Small intestine (tissue), 7 donors: Measurements from ENCODE around the gene WDR70. TPM values are rescaled to one million over a fixed set of nuclear protein-coding genes. Genes with fewer than 3 reads are reported as not detected.

Source experiments
- DNase-seq, 2 donors: peaks; one replicate each; pipeline versions ENCODE4 v3.0.0 to v3.0.0-alpha.2; 2013
- FAIRE-seq: peaks from 2 replicates; lab custom pipeline; 2012; peaks lifted over from hg19 to GRCh38; lab: Jason Lieb, UNC
- H3K27ac ChIP-seq, 3 donors: one replicate each; pipeline ENCODE4 v1.5.1; 2013; ENCODE audit warnings: low read length in 2 of 3, mild to moderate bottlenecking in 2 of 3, control low read depth in 1 of 3, inconsistent platforms in 1 of 3, low read depth in 1 of 3, moderate library complexity in 1 of 3
- H3K27me3 ChIP-seq, 3 donors: one replicate each; pipeline ENCODE4 v1.6.1; 2013; ENCODE audit warnings: low read length in 3 of 3, inconsistent platforms in 1 of 3; ENCODE audit not compliant: control insufficient read depth in 3 of 3, insufficient read depth in 3 of 3
- H3K36me3 ChIP-seq, 3 donors: one replicate each; pipeline ENCODE4 v1.6.1; 2013; ENCODE audit warnings: low read length in 3 of 3, inconsistent platforms in 1 of 3, low read depth in 1 of 3, mild to moderate bottlenecking in 1 of 3, moderate library complexity in 1 of 3; ENCODE audit not compliant: control insufficient read depth in 3 of 3, insufficient read depth in 2 of 3
- H3K4me1 ChIP-seq, 3 donors: one replicate each; pipeline ENCODE4 v1.6.1; 2013; ENCODE audit warnings: low read length in 2 of 3, inconsistent platforms in 1 of 3, low read depth in 1 of 3, mild to moderate bottlenecking in 1 of 3, moderate library complexity in 1 of 3; ENCODE audit not compliant: control insufficient read depth in 3 of 3, insufficient read depth in 2 of 3
- H3K4me3 ChIP-seq, 3 donors: one replicate each; pipeline ENCODE4 v1.5.1; 2013; ENCODE audit warnings: low read length in 3 of 3, control low read depth in 1 of 3, inconsistent platforms in 1 of 3, low read depth in 1 of 3, mild to moderate bottlenecking in 1 of 3, moderate library complexity in 1 of 3
- H3K9me3 ChIP-seq, 2 donors: one replicate each; pipeline ENCODE4 v1.6.1; 2013; ENCODE audit warnings: low read depth in 1 of 2, low read length in 1 of 2; ENCODE audit not compliant: control insufficient read depth in 2 of 2, insufficient read depth in 1 of 2
- WGBS, 3 donors: extraction: QIAGEN DNeasy Blood & Tissue Kit; methylation state at CpG; one replicate each; pipeline ENCODE4 v1.1.7; 2013; 5-methylcytosine and 5-hydroxymethylcytosine counted together
- polyA plus RNA-seq, 4 donors: library from polyadenylated mRNA; stranded (reverse) in 3 of 4; unstranded in 1 of 4; fragments of 200-250 nt in 3 of 4; fragments of 120-200 nt in 1 of 4; gene quantifications; one replicate each; pipeline versions ENCODE4 v1.2.1 to v1.2.3, GENCODE V29; 2013
- donor health status: healthy with polysubstance abuse.
- donor health status: control.
- donor health status: control.
- donor health status: Bipolar disorder and iron deficiency.
- donor health status: healthy.

The WDR70 gene
- polyA plus RNA-seq, 4 donors, result 13.2 to 24.6 (median 15.8) TPM

DNA sequence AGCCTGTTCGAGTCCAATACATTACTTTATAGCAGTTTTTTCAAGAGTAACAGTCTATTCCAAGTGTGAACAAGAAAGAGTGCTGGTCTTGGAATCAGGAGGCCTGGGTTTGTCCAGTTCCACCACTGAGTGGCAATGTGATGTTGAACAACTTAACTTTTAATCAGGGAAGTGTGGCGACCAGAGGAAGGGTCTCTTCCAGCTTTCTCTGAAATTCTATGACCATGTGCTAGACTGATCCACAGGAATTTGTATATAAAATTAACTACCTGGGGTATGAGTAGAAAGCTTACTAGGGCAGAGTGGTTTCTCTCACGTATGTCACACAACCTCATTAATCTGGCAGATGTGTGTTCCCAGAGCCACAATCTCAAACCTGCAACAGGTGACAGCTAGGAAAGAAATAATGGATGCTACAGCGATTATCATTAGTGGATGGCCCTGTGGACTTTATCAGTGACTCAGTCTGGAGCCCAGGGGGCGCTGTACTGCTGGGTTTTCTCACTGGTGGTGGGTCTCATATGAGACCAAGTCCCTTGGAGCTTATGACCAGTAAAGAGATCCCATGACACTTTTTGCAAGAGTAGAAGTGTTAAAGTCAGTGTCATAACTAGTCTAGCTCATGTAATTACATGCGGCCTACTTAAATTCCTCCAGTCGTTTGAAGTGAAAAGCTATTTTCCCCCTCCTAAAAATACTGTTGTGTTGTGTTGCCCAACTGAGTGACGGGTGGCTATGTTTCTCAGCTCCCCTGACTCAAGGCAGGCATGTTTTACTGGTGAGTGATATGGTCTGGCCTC lies 344.2 kb downstream of the WDR70 start:
- no peaks in the 10 kb centered on the region for H3K9me3 ChIP-seq
- WGBS, 3 donors, result 83 to 89% (median 87%) methylated on average over 8 of the region's 8 CpGs
- H3K27ac ChIP-seq, result no peak overlapping the region
- no peak for FAIRE-seq
- no peak overlapping the region for H3K4me3 ChIP-seq
- H3K36me3 ChIP-seq, result peaks cover 0 to 9% (median 5%) of the 10 kb centered on the region in 3 donors
- no peak for DNase-seq
- no peaks in the 10 kb centered on the region for H3K27me3 ChIP-seq
- H3K4me1 ChIP-seq, result peaks cover 0 to 7% (median under 1%) of the 10 kb centered on the region in 3 donors

- no peak overlapping the region for H3K4me3 ChIP-seq
- H3K9me3 ChIP-seq, result no peaks in the 10 kb centered on the region
- peaks cover 4 to 9% (median 5%) of the 10 kb centered on the region in 3 donors for H3K36me3 ChIP-seq
- no peaks in the 10 kb centered on the region for H3K4me1 ChIP-seq
- WGBS, 3 donors, result 88 to 95% (median 95%) methylated on average over 8 of the region's 8 CpGs
- DNase-seq, result no peak
- H3K27me3 ChIP-seq, result no peaks in the 10 kb centered on the region
- H3K27ac ChIP-seq, result no peak overlapping the region
- no peak for FAIRE-seq
Measured at GRCh38 chr5:37724395-37725125, 345.4 kb downstream of the WDR70 start.

GRCh38 chr5:37725185-37725584 lies 346.1 kb downstream of the WDR70 start:
- Histone ChIP-seq H3K27me3 (no peaks in the 10 kb centered on the region), H3K4me3 (no peak overlapping the region)
- no peak for FAIRE-seq

GRCh38 chr5:37727238-37727637 lies 348.1 kb downstream of the WDR70 start:
- Histone ChIP-seq H3K27me3 (no peaks in the 10 kb centered on the region), H3K27ac (no peak overlapping the region), H3K4me1 (no peaks in the 10 kb centered on the region), H3K4me3 (no peak overlapping the region), H3K9me3 (no peaks in the 10 kb centered on the region), H3K36me3 (peaks cover 4 to 13% (median 5%) of the 10 kb centered on the region in 3 donors)
- 89 to 94% (median 92%) methylated on average over 3 of the region's 3 CpGs for WGBS, 3 donors
- no peak for DNase-seq
- FAIRE-seq, result no peak

More at GRCh38 chr5:37725185-37725584, 346.1 kb downstream of the WDR70 start:
- Histone ChIP-seq H3K4me1 (no peaks in the 10 kb centered on the region), H3K9me3 (no peaks in the 10 kb centered on the region), H3K36me3 (peaks cover 4 to 9% (median 5%) of the 10 kb centered on the region in 3 donors), H3K27ac (no peak overlapping the region)
- DNase-seq, result no peak
- WGBS, 3 donors, result 83 to 91% (median 89%) methylated on average over 2 of the region's 2 CpGs

DNA sequence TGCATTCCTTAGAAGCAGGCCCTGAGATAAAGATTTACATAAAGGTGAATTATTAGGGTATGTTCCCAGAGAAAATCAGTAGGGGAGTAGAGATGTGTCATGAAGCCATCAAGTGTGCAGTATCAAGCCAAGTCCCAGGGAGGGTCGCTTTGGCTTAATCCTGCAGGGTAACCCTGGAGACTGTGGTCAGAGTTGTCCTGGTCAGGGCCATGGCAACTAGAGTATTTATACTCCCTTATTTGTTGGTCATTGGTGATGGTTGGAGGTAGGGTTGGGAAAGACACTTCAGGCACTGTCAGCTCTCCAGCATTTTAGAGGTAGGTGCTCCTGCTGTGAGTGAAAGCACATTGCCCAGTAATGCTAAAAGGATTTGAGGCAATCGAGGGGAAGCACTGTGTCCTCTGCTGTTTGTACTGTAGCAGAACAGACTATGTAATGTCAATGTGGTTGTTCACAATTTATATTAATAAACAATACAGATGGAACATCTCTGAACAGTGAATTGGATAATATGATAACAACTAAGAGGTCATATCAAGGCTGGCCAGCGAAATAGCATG lies 351.9 kb downstream of the WDR70 start:
- peaks cover 4 to 13% (median 5%) of the 10 kb centered on the region in 3 donors for H3K36me3 ChIP-seq
- no peak overlapping the region for H3K27ac ChIP-seq
- no peaks in the 10 kb centered on the region for H3K27me3 ChIP-seq
- H3K9me3 ChIP-seq, result no peaks in the 10 kb centered on the region
- no peak overlapping the region for H3K4me3 ChIP-seq
- DNase-seq, result no peak
- 80 to 86% (median 84%) methylated on average over 3 of the region's 3 CpGs for WGBS, 3 donors
- H3K4me1 ChIP-seq, result no peaks in the 10 kb centered on the region
- FAIRE-seq, result no peak

DNA sequence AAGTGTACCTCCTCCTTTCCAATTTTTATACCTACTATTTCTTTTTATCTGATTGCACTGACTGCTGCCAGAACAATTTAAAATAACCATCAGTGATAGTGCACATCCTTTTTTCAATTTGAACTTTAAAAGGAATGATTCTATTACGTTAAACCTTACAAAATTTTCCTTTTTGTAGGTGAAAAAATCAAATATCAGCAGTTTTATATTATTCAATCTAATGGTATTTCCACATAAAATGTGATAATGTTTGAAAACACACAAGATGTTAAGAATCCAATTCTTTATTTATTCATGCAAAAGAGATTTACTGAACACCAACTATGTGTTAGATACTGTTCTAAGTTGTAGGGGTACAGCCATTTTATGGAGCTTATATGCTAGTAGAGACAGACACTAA lies 355.0 kb downstream of the WDR70 start:
- DNase-seq (no peak), FAIRE-seq (peak; percentile 49)
- Histone ChIP-seq H3K4me1 (peaks cover 0 to 4% (median 2%) of the 10 kb centered on the region in 3 donors), H3K27me3 (no peaks in the 10 kb centered on the region), H3K9me3 (no peaks in the 10 kb centered on the region), H3K36me3 (peaks cover 0 to 6% (median under 1%) of the 10 kb centered on the region in 3 donors), H3K27ac (no peak overlapping the region), H3K4me3 (no peak overlapping the region)
- WGBS, 3 donors, result 0% methylated on average over 1 of the region's 1 CpG

DNA sequence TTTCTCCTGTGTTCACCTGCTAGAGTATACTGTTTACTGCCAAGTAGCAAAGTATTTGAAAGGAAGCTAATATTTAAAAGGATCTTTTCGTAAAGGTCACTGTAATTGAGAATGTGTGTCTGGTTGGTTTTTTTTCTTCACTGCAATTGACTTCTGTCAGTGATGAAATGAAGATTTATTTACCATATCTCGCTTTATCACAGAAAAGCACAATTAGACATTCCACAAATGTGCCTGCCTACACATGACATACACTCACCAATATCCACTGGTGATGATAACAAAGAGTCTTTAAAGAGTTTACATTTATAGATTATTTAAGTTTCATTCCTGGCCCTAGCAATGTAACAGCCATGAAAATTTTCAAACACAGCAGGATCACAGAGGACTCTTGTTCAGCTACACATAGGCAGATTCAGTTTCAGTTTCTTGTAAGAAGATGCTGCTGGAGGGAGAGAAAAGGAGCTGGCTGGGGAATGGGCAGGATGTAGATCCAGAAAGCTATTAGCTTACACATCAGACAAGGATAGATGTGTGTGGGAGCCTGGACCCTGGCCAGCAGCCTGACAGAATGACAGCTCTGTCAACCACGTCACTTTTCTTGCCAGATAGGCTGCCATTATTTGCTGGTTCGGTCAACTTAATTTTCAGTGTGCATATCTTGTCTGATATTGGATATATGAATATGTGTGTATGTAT lies 356.7 kb downstream of the WDR70 start:
- FAIRE-seq (no peak), DNase-seq (no peak)
- Histone ChIP-seq H3K36me3 (peaks cover 0 to 5% (median 0%) of the 10 kb centered on the region in 3 donors), H3K4me1 (peaks cover 0 to 4% (median 2%) of the 10 kb centered on the region in 3 donors), H3K9me3 (no peaks in the 10 kb centered on the region), H3K27me3 (no peaks in the 10 kb centered on the region), H3K27ac (no peak overlapping the region), H3K4me3 (no peak overlapping the region)
- 58 to 67% (median 62%) methylated on average over 4 of the region's 4 CpGs for WGBS, 3 donors

DNA sequence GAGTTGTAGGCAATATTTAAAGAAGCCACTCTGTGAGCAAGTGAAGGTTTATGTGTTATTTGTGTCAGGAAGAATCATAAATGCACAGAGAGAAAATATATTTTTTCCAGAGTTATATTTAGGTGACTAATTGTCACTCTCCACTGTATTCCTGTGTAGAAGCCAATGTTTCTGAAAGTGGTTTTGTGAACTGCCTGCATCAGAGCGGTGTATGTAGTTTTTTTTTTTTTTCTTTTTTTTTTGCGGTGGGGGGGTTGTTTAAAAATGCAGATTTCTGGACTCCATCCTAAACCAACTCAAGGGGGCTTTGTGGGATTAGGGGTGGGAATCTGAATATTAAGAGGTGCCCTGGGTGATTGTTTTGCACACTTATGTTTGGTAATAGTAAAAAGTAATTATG lies 357.3 kb downstream of the WDR70 start:
- Histone ChIP-seq H3K4me1 (peaks cover 0 to 4% (median 2%) of the 10 kb centered on the region in 3 donors), H3K4me3 (no peak overlapping the region), H3K27me3 (no peaks in the 10 kb centered on the region), H3K9me3 (no peaks in the 10 kb centered on the region), H3K36me3 (peaks cover 0 to 2% (median 0%) of the 10 kb centered on the region in 3 donors), H3K27ac (no peak overlapping the region)
- DNase-seq, result no peak
- WGBS, 3 donors, result 84 to 98% (median 94%) methylated on average over 2 of the region's 2 CpGs
- no peak for FAIRE-seq
